Right atrium auricular region (tissue), 2 donors: ENCODE results near the gene ZNRF4. TPM values are rescaled to one million over a fixed set of nuclear protein-coding genes. Genes with fewer than 3 reads are reported as not detected.

Experiments
- DNase-seq: peaks from one replicate; pipeline ENCODE4 v3.0.0-alpha.2; 2019; ENCODE audit warnings: low spot score
- H3K27ac ChIP-seq, 2 donors: fragments of 200-600 bp; sonication (generic); 1 replicate in 1 of 2; 2 replicates in 1 of 2; pipeline ENCODE4 v1.5.1; 2016 to 2019
- H3K27me3 ChIP-seq, 2 donors: fragments of 200-600 bp; sonication (generic); one replicate each; pipeline versions ENCODE4 v1.5.1 to v1.6.0; 2017 to 2019
- H3K36me3 ChIP-seq: fragments of 200-600 bp; sonication (generic); one replicate; pipeline ENCODE4 v1.5.1; 2016
- H3K4me1 ChIP-seq, 2 donors: fragments of 200-600 bp; sonication (generic); one replicate each; pipeline versions ENCODE4 v1.5.1 to v1.6.0; 2017 to 2019
- H3K4me3 ChIP-seq, 2 donors: fragments of 200-600 bp; sonication (generic); 1 replicate in 1 of 2; 2 replicates in 1 of 2; pipeline ENCODE4 v1.5.1; 2017 to 2019; ENCODE audit warnings: mild to moderate bottlenecking in 1 of 2, moderate library complexity in 1 of 2
- H3K9me3 ChIP-seq, 2 donors: fragments of 200-600 bp; sonication (generic); one replicate each; pipeline ENCODE4 v1.5.1; 2019
- CTCF ChIP-seq, 2 donors: fragments of 200-600 bp; sonication (generic); IDR thresholded peaks; one replicate each; pipeline ENCODE4 v1.5.1; 2019; ENCODE audit warnings: antibody characterized with exemption in 2 of 2
- total RNA-seq, 2 donors: library from RNA; depleted of rRNA; stranded (reverse); fragments of >200 nt; gene quantifications; one replicate each; pipeline ENCODE4 v1.1.0, GENCODE V29; 2016

ZNRF4 gene
- total RNA-seq, 2 donors from 2014 or later, result not detected

GRCh38 chr19:5450482-5451126 is 4.6 kb upstream of the ZNRF4 start:
- DNase-seq, result no peak
- Histone ChIP-seq H3K27me3 (no peaks in the 10 kb centered on the region), H3K4me1 (no peaks in the 10 kb centered on the region), H3K4me3 (no peak overlapping the region), H3K36me3 (no peaks in the 10 kb centered on the region), H3K9me3 (no peaks in the 10 kb centered on the region), H3K27ac (no peak overlapping the region)
- TF ChIP-seq CTCF (IDR thresholded peaks at IDR 0.05), result no peak

- no peaks in the 10 kb centered on the region for H3K27me3 ChIP-seq
Observed at GRCh38 chr19:5451494-5451893, 3.7 kb upstream of the ZNRF4 start.

GRCh38 chr19:5452594-5453565 is 2.3 kb upstream of the ZNRF4 start:
- no peak overlapping the region for H3K4me3 ChIP-seq
- no peak overlapping the region for H3K27ac ChIP-seq
- no peaks in the 10 kb centered on the region for H3K27me3 ChIP-seq
- H3K4me1 ChIP-seq, result no peaks in the 10 kb centered on the region
- no peaks in the 10 kb centered on the region for H3K9me3 ChIP-seq
- no peaks in the 10 kb centered on the region for H3K36me3 ChIP-seq
- TF ChIP-seq CTCF (IDR thresholded peaks at IDR 0.05), result no peak
- DNase-seq, result no peak

More at GRCh38 chr19:5451494-5451893, 3.7 kb upstream of the ZNRF4 start:
- DNase-seq, result no peak
- no peak for TF ChIP-seq CTCF (IDR thresholded peaks at IDR 0.05)
- no peaks in the 10 kb centered on the region for H3K4me1 ChIP-seq
- H3K36me3 ChIP-seq, result no peaks in the 10 kb centered on the region
- H3K9me3 ChIP-seq, result no peaks in the 10 kb centered on the region
- no peak overlapping the region for H3K27ac ChIP-seq
- no peak overlapping the region for H3K4me3 ChIP-seq

- Histone ChIP-seq H3K4me3 (no peak overlapping the region), H3K9me3 (no peaks in the 10 kb centered on the region), H3K27ac (no peak overlapping the region), H3K27me3 (no peaks in the 10 kb centered on the region), H3K4me1 (no peaks in the 10 kb centered on the region), H3K36me3 (no peaks in the 10 kb centered on the region)
- TF ChIP-seq CTCF (IDR thresholded peaks at IDR 0.05), result no peak
- no peak for DNase-seq
Observed at GRCh38 chr19:5454743-5455142, 474 bp upstream of the ZNRF4 start.

GRCh38 chr19:5456130-5456840 is 1.1 kb downstream of the ZNRF4 start:
- H3K27ac ChIP-seq, result no peak overlapping the region
- TF ChIP-seq CTCF (IDR thresholded peaks at IDR 0.05), result no peak
- H3K27me3 ChIP-seq, result no peaks in the 10 kb centered on the region
- H3K36me3 ChIP-seq, result no peaks in the 10 kb centered on the region
- no peak for DNase-seq
- no peaks in the 10 kb centered on the region for H3K4me1 ChIP-seq
- H3K9me3 ChIP-seq, result no peaks in the 10 kb centered on the region
- H3K4me3 ChIP-seq, result no peak overlapping the region
